A375 (cell line): Measurements from ENCODE around the gene WDR5B. TPM values are rescaled to one million over a fixed set of nuclear protein-coding genes. Genes with fewer than 3 reads are reported as not detected.

Experiments
- small RNA-seq: library from RNA; depleted of rRNA; stranded (forward); fragments of <200 nt; gene quantifications from one replicate; pipeline ENCODE3, GENCODE V24; 2014
- total RNA-seq: library from RNA; depleted of rRNA; stranded (reverse); fragments of >200 nt; shearing (Covaris generic); gene quantifications from 2 replicates; pipeline ENCODE4 v1.2.3, GENCODE V29; 2014; rRNA removed

WDR5B gene
- total RNA-seq, result 3.5 and 4.3 TPM in 2 replicates

GRCh38 chr3:122415762-122416654 is at the start of gene WDR5B:
TSS of gene WDR5B (minus strand) at chr3:122416062. CDS start at chr3:122415528, 534 bp downstream.

GRCh38 chr3:122383771-122384697 is 31.8 kb downstream of the WDR5B start, which contains the start of gene FAM162A:
TSS of gene FAM162A (plus strand) at chr3:122384182. CDS start at chr3:122384266, 84 bp downstream.

GRCh38 chr3:122382888-122383666 is 32.8 kb downstream of the WDR5B start, which contains the start of gene MIX23:
TSS of gene MIX23 (minus strand) at chr3:122383231. CDS start at chr3:122383224, 7 bp downstream.

Small RNAs within 50 kb of the gene (small RNA-seq; reads per million reads assigned to genes)
- not detected for gene AC083798.1

Other genes with a start within 250 kb of the WDR5B start
- not detected in 2 replicates for gene CASR, start 232.4 kb downstream of the WDR5B start, total RNA-seq
- not detected in 2 replicates for gene CSTA, start 90.8 kb downstream of the WDR5B start, total RNA-seq
- gene MIX23, start 32.8 kb downstream of the WDR5B start, total RNA-seq, result 92.6 and 114 TPM in 2 replicates
- gene FAM162A, start 31.9 kb downstream of the WDR5B start, total RNA-seq, result 28.5 and 50.6 TPM in 2 replicates
- 22.9 and 24.0 TPM in 2 replicates for gene KPNA1, start 98.9 kb upstream of the WDR5B start, total RNA-seq
- gene PARP9, start 148.2 kb upstream of the WDR5B start, total RNA-seq, result 7.2 and 7.6 TPM in 2 replicates
- gene DTX3L, start 148.3 kb upstream of the WDR5B start, total RNA-seq, result 11.8 and 12.4 TPM in 2 replicates
- gene PARP15, start 161.6 kb upstream of the WDR5B start, total RNA-seq, result not detected in 2 replicates